Endothelial cell of umbilical vein (primary cell): Measurements from ENCODE around the gene C4orf50.

ENCODE experiments used
- EZH2 ChIP-seq: IDR thresholded peaks from 2 replicates; pipeline ENCODE4 v1.6.1; 2012; ENCODE audit warnings: borderline replicate concordance, low read depth, mild to moderate bottlenecking, moderate library complexity, low read length, inconsistent platforms; ENCODE audit not compliant: severe bottlenecking
- FOS ChIP-seq: IDR thresholded peaks from 2 replicates; pipeline ENCODE4 v1.6.1; 2011; ENCODE audit warnings: mild to moderate bottlenecking, low read length, moderate library complexity, borderline replicate concordance; ENCODE audit not compliant: insufficient read depth
- MAX ChIP-seq: IDR thresholded peaks from 2 replicates; pipeline ENCODE4 v1.6.1; 2011; ENCODE audit not compliant: insufficient read depth, insufficient read length
- MYC ChIP-seq: IDR thresholded peaks from one replicate; pipeline ENCODE4 v1.6.1; 2011; ENCODE audit warnings: mild to moderate bottlenecking, low read depth, low read length
- POLR2A ChIP-seq: IDR thresholded peaks from 2 replicates; pipeline ENCODE4 v1.6.1; 2012; ENCODE audit warnings: low read depth, mild to moderate bottlenecking, control low read depth, low read length
- POLR2AphosphoS5 ChIP-seq: IDR thresholded peaks from 2 replicates; pipeline ENCODE4 v1.6.1; 2012; ENCODE audit warnings: low read depth, mild to moderate bottlenecking, control low read depth, low read length, moderate library complexity; ENCODE audit not compliant: insufficient read depth
- TF ChIP-seq, protein P1 (sequence below), 2 donors: IDR thresholded peaks; 1 replicate in 1 of 2; 2 replicates in 1 of 2; pipeline ENCODE4 v1.5.1; 2011; ENCODE audit warnings: low read length in 2 of 2, mild to moderate bottlenecking in 2 of 2, moderate library complexity in 2 of 2, control low read depth in 1 of 2, inconsistent platforms in 1 of 2, low read depth in 1 of 2; ENCODE audit not compliant: insufficient read depth in 1 of 2; ENCODE audit errors: extremely low read depth in 1 of 2

GRCh38 chr4:6002492-6002833 is 15.8 kb downstream of the C4orf50 start:
- TF ChIP-seq, protein P1, sequence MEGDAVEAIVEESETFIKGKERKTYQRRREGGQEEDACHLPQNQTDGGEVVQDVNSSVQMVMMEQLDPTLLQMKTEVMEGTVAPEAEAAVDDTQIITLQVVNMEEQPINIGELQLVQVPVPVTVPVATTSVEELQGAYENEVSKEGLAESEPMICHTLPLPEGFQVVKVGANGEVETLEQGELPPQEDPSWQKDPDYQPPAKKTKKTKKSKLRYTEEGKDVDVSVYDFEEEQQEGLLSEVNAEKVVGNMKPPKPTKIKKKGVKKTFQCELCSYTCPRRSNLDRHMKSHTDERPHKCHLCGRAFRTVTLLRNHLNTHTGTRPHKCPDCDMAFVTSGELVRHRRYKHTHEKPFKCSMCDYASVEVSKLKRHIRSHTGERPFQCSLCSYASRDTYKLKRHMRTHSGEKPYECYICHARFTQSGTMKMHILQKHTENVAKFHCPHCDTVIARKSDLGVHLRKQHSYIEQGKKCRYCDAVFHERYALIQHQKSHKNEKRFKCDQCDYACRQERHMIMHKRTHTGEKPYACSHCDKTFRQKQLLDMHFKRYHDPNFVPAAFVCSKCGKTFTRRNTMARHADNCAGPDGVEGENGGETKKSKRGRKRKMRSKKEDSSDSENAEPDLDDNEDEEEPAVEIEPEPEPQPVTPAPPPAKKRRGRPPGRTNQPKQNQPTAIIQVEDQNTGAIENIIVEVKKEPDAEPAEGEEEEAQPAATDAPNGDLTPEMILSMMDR (IDR thresholded peaks at IDR 0.05; ENCODE audit: extremely low read depth in 1 of 2, insufficient read depth in 1 of 2, low read depth in 1 of 2, low read length in 2 of 2) = no peak
- TF ChIP-seq EZH2 (no peak), POLR2A (no peak), POLR2AphosphoS5 (no peak), FOS (no peak), MAX (no peak), MYC (no peak)
